Astrocyte (in vitro differentiated cells and primary cell): Measurements from ENCODE around the gene IDI2. TPM values are rescaled to one million over a fixed set of nuclear protein-coding genes. Genes with fewer than 3 reads are reported as not detected.

Experiments used
- DNase-seq: peaks from one replicate; pipeline ENCODE4 v3.0.0-alpha.2; 2010; ENCODE audit warnings: low read depth
- FAIRE-seq: peaks from 2 replicates; lab custom pipeline; 2011; peaks lifted over from hg19 to GRCh38; lab: Jason Lieb, UNC
- H2AFZ ChIP-seq: 2 replicates; pipeline ENCODE4 v1.6.0; 2012; ENCODE audit warnings: low read depth, low read length, inconsistent platforms
- H3K27ac ChIP-seq: 2 replicates; pipeline ENCODE4 v1.5.1; 2011; ENCODE audit warnings: low read depth, low read length, inconsistent platforms
- H3K27me3 ChIP-seq: 2 replicates; pipeline ENCODE4 v1.6.0; 2011; ENCODE audit warnings: low read length, inconsistent platforms; ENCODE audit not compliant: insufficient read depth
- H3K36me3 ChIP-seq: 2 replicates; pipeline ENCODE4 v1.5.1; 2011; ENCODE audit warnings: low read length, inconsistent platforms; ENCODE audit not compliant: insufficient read depth
- H3K4me1 ChIP-seq: 2 replicates; pipeline ENCODE4 v1.5.1; 2011; ENCODE audit warnings: low read length, inconsistent platforms; ENCODE audit not compliant: insufficient read depth
- H3K4me2 ChIP-seq: 2 replicates; pipeline ENCODE4 v1.6.0; 2012; ENCODE audit warnings: low read length, inconsistent platforms
- H3K4me3 ChIP-seq: 2 replicates; pipeline ENCODE4 v1.5.1; 2011; ENCODE audit warnings: low read depth, mild to moderate bottlenecking, low read length, inconsistent platforms; ENCODE audit not compliant: insufficient read depth
- H3K79me2 ChIP-seq: 2 replicates; pipeline ENCODE4 v1.6.0; 2012; ENCODE audit warnings: mild to moderate bottlenecking, low read length, inconsistent platforms; ENCODE audit not compliant: insufficient read depth
- H3K9ac ChIP-seq: 2 replicates; pipeline ENCODE4 v1.6.0; 2012; ENCODE audit warnings: mild to moderate bottlenecking, low read length, inconsistent platforms
- H3K9me3 ChIP-seq: 2 replicates; pipeline ENCODE4 v1.5.1; 2012; ENCODE audit warnings: low read depth, mild to moderate bottlenecking, low read length, inconsistent platforms; ENCODE audit not compliant: insufficient read depth
- H4K20me1 ChIP-seq: 2 replicates; pipeline ENCODE4 v1.6.0; 2012; ENCODE audit warnings: low read length, inconsistent platforms; ENCODE audit not compliant: insufficient read depth
- H3K27ac Mint-ChIP-seq: one replicate; pipeline ENCODE4 v1.8.0; 2021; ENCODE audit warnings: mild to moderate bottlenecking, mixed read lengths; ENCODE audit not compliant: unreplicated experiment
- H3K27me3 Mint-ChIP-seq: one replicate; pipeline ENCODE4 v1.8.0; 2021; ENCODE audit warnings: low read depth, mixed read lengths; ENCODE audit not compliant: unreplicated experiment
- H3K36me3 Mint-ChIP-seq: one replicate; pipeline ENCODE4 v1.8.0; 2021; ENCODE audit warnings: low read depth, mixed read lengths; ENCODE audit not compliant: unreplicated experiment
- H3K4me1 Mint-ChIP-seq: one replicate; pipeline ENCODE4 v1.8.0; 2021; ENCODE audit warnings: low read depth, mixed read lengths; ENCODE audit not compliant: unreplicated experiment
- H3K4me3 Mint-ChIP-seq: one replicate; pipeline ENCODE4 v1.8.0; 2021; ENCODE audit warnings: mild to moderate bottlenecking, moderate library complexity, mixed read lengths; ENCODE audit not compliant: unreplicated experiment
- H3K9me3 Mint-ChIP-seq: one replicate; pipeline ENCODE4 v1.8.0; 2021; ENCODE audit warnings: mild to moderate bottlenecking, mixed read lengths; ENCODE audit not compliant: unreplicated experiment
- CTCF ChIP-seq: IDR thresholded peaks from 2 replicates; pipeline ENCODE4 v1.5.1; 2011; ENCODE audit warnings: low read depth, mild to moderate bottlenecking, inconsistent platforms, low read length, moderate library complexity; ENCODE audit not compliant: insufficient read depth
- EZH2 ChIP-seq: IDR thresholded peaks from 2 replicates; pipeline ENCODE4 v1.6.1; 2012; ENCODE audit warnings: mild to moderate bottlenecking, low read length, inconsistent platforms; ENCODE audit not compliant: insufficient read depth
- total RNA-seq: library from RNA; stranded (reverse); gene quantifications from 2 replicates; pipeline ENCODE4 v1.2.1, GENCODE V29; 2021

Gene IDI2
- total RNA-seq, 1 donor from 2014 or later: not detected

- FAIRE-seq (no peak), DNase-seq (no peak)
- Mint-ChIP-seq H3K4me1 (peaks cover 4% of the 10 kb centered on the region), H3K27me3 (no peaks in the 10 kb centered on the region), H3K36me3 (peaks cover 6% of the 10 kb centered on the region), H3K27ac (peak overlapping the region; percentile 62), H3K4me3 (no peak overlapping the region), H3K9me3 (no peaks in the 10 kb centered on the region)
- Histone ChIP-seq H3K36me3 (peaks cover 11% of the 10 kb centered on the region), H4K20me1 (peaks cover 3% of the 10 kb centered on the region), H3K4me3 (no peak overlapping the region), H3K27ac (no peak overlapping the region), H3K4me1 (no peaks in the 10 kb centered on the region), H3K79me2 (no peaks in the 10 kb centered on the region), H3K4me2 (no peak overlapping the region), H3K27me3 (no peaks in the 10 kb centered on the region), H3K9ac (no peak overlapping the region), H3K9me3 (no peaks in the 10 kb centered on the region), H2AFZ (no peak overlapping the region)
- TF ChIP-seq CTCF (no peak), EZH2 (no peak)
Observed at GRCh38 chr10:1034758-1035157, 9.1 kb upstream of the IDI2 start.

- Histone ChIP-seq H3K36me3 (peaks cover 3% of the 10 kb centered on the region), H3K9me3 (no peaks in the 10 kb centered on the region), H3K4me3 (no peak overlapping the region), H2AFZ (no peak overlapping the region), H3K9ac (no peak overlapping the region), H4K20me1 (peaks cover 3% of the 10 kb centered on the region), H3K79me2 (no peaks in the 10 kb centered on the region), H3K4me1 (no peaks in the 10 kb centered on the region), H3K27ac (no peak overlapping the region), H3K27me3 (no peaks in the 10 kb centered on the region), H3K4me2 (no peak overlapping the region)
- no peak overlapping the region for H3K4me3 Mint-ChIP-seq
- no peaks in the 10 kb centered on the region for H3K27me3 Mint-ChIP-seq
- TF ChIP-seq EZH2 (no peak), CTCF (no peak)
- peaks cover 4% of the 10 kb centered on the region for H3K4me1 Mint-ChIP-seq
- peaks cover 6% of the 10 kb centered on the region for H3K36me3 Mint-ChIP-seq
- H3K27ac Mint-ChIP-seq: no peak overlapping the region
- no peak for FAIRE-seq
- no peak for DNase-seq
- no peaks in the 10 kb centered on the region for H3K9me3 Mint-ChIP-seq
Observed at GRCh38 chr10:1033601-1034000, 7.9 kb upstream of the IDI2 start.

- H3K27me3 ChIP-seq: no peaks in the 10 kb centered on the region
- no peak overlapping the region for H3K9ac ChIP-seq
- H3K9me3 ChIP-seq: no peaks in the 10 kb centered on the region
- H3K27ac Mint-ChIP-seq: no peak overlapping the region
- H3K36me3 Mint-ChIP-seq: peaks cover 2% of the 10 kb centered on the region
- H3K4me3 ChIP-seq: no peak overlapping the region
- peaks cover 4% of the 10 kb centered on the region for H3K4me1 Mint-ChIP-seq
- no peak overlapping the region for H2AFZ ChIP-seq
- H3K4me2 ChIP-seq: no peak overlapping the region
- H3K4me3 Mint-ChIP-seq: no peak overlapping the region
- TF ChIP-seq CTCF (no peak), EZH2 (no peak)
- H3K4me1 ChIP-seq: no peaks in the 10 kb centered on the region
- DNase-seq: no peak
- no peaks in the 10 kb centered on the region for H3K27me3 Mint-ChIP-seq
- H3K27ac ChIP-seq: no peak overlapping the region
- FAIRE-seq: no peak
- no peaks in the 10 kb centered on the region for H3K36me3 ChIP-seq
- H3K79me2 ChIP-seq: no peaks in the 10 kb centered on the region
- no peaks in the 10 kb centered on the region for H4K20me1 ChIP-seq
- no peaks in the 10 kb centered on the region for H3K9me3 Mint-ChIP-seq
Observed at GRCh38 chr10:1029838-1030237, 4.2 kb upstream of the IDI2 start.
